GM12878 (cell line): Measurements from ENCODE around the gene LRP1. TPM values are rescaled to one million over a fixed set of nuclear protein-coding genes. Genes with fewer than 3 reads are reported as not detected.

Source experiments
- ATAC-seq: fragments of 200-7000 bp; cut with Tn5 transposase; 3 replicates; pipeline ENCODE4 v1.9.1; 2020; ENCODE audit warnings: mild to moderate bottlenecking, moderate library complexity
- BruUV-seq: library from RNA; stranded (reverse); fragments of 400-500 nt; replicated peaks from 2 replicates; lab custom pipeline; 2021; lab: Mats Ljungman, UMichigan
- CTCF ChIA-PET: fragments of 300-600 bp; sonication (Branson Sonifier 250); formaldehyde crosslinking; extraction: SDS; loops from one replicate; lab custom pipeline; 2021; ENCODE audit warnings: inconsistent platforms; lab: Yijun Ruan, JAX
- POLR2A ChIA-PET: fragments of 350-600 bp; formaldehyde crosslinking; extraction: SDS; loops from one replicate; lab custom pipeline; 2021; ENCODE audit warnings: inconsistent platforms; lab: Charles Lee
- RAD21 ChIA-PET: fragments of 300-600 bp; sonication (Branson Sonifier 250); formaldehyde crosslinking; loops from one replicate; lab custom pipeline; 2023; ENCODE audit warnings: antibody characterized with exemption; ENCODE audit not compliant: unreplicated experiment; lab: Charles Lee
- SMC1A ChIA-PET: fragments of 300-600 bp; sonication (Branson Sonifier 250); formaldehyde crosslinking; loops from one replicate; lab custom pipeline; 2023; ENCODE audit not compliant: unreplicated experiment, uncharacterized antibody; lab: Charles Lee
- DNase-seq: peaks from one replicate; pipeline ENCODE4 v3.0.0-alpha.2; 2011; ENCODE audit warnings: low read depth, low spot score
- FAIRE-seq: peaks from 3 replicates; lab custom pipeline; 2011; peaks lifted over from hg19 to GRCh38; lab: Jason Lieb, UNC
- H2AFZ ChIP-seq: 2 replicates; pipeline ENCODE4 v1.6.0; 2011; ENCODE audit warnings: low read depth, low read length, control low read depth; ENCODE audit not compliant: control insufficient read depth
- H3K27ac ChIP-seq: 2 replicates; pipeline ENCODE4 v1.5.1; 2011; ENCODE audit warnings: control low read depth; ENCODE audit not compliant: control insufficient read depth, insufficient read depth
- H3K27me3 ChIP-seq, 2 experiments: replicated peaks in 1 of 2; 2 replicates each; pipeline versions ENCODE4 v1.6.0 to v1.6.1; 2011; ENCODE audit warnings: low read length in 1 of 2; ENCODE audit not compliant: control insufficient read depth in 2 of 2, insufficient read depth in 2 of 2
- H3K36me3 ChIP-seq, 2 experiments: 2 replicates each; pipeline ENCODE4 v1.5.1; 2011; ENCODE audit warnings: low read length in 1 of 2; ENCODE audit not compliant: control insufficient read depth in 2 of 2, insufficient read depth in 2 of 2
- H3K4me1 ChIP-seq: 2 replicates; pipeline ENCODE4 v1.6.1; 2011; ENCODE audit warnings: mild to moderate bottlenecking, low read length, moderate library complexity, mixed read lengths; ENCODE audit not compliant: control insufficient read depth, insufficient read depth
- H3K4me2 ChIP-seq: 2 replicates; pipeline ENCODE4 v1.6.0; 2011; ENCODE audit warnings: control low read depth; ENCODE audit not compliant: control insufficient read depth, insufficient read depth
- H3K4me3 ChIP-seq: fragments of 200-600 bp; sonication (generic); 2 replicates; pipeline ENCODE4 v1.5.1; 2016
- H3K79me2 ChIP-seq: 2 replicates; pipeline ENCODE4 v1.6.0; 2011; ENCODE audit warnings: low read length; ENCODE audit not compliant: control insufficient read depth, insufficient read depth
- H3K9ac ChIP-seq: 2 replicates; pipeline ENCODE4 v1.8.0; 2011; ENCODE audit warnings: low read length, control low read depth, mixed read lengths; ENCODE audit not compliant: control insufficient read depth, insufficient read depth
- H3K9me3 ChIP-seq: replicated peaks from 3 replicates; pipeline ENCODE4 v1.5.1; 2011; ENCODE audit warnings: mild to moderate bottlenecking, low read length; ENCODE audit not compliant: control insufficient read depth, insufficient read depth
- H4K20me1 ChIP-seq: 2 replicates; pipeline ENCODE4 v1.6.0; 2011; ENCODE audit not compliant: control insufficient read depth, insufficient read depth
- FOXM1 ChIP-seq: IDR thresholded peaks from 2 replicates; pipeline ENCODE4 v1.6.1; 2012; ENCODE audit warnings: low read depth, mild to moderate bottlenecking, inconsistent platforms, low read length, moderate library complexity
- MYB ChIP-seq: fragments of 150-350 bp; IDR thresholded peaks from 2 replicates; pipeline ENCODE4 v1.6.1; 2014; ENCODE audit warnings: mild to moderate bottlenecking, low read depth, low read length, borderline replicate concordance
- NFXL1 ChIP-seq: fragments of 450-650 bp; IDR thresholded peaks from 2 replicates; pipeline ENCODE4 v1.6.1; 2017; ENCODE audit warnings: antibody characterized with exemption, mild to moderate bottlenecking, borderline replicate concordance
- SMARCA5 ChIP-seq: fragments of 450-650 bp; IDR thresholded peaks from 2 replicates; pipeline ENCODE4 v1.6.1; 2017; ENCODE audit warnings: mild to moderate bottlenecking
- SP1 ChIP-seq: IDR thresholded peaks from one replicate; pipeline ENCODE4 v1.6.1; 2011; ENCODE audit warnings: low read depth, low read length
- ZNF24 ChIP-seq: fragments of 450-650 bp; IDR thresholded peaks from 2 replicates; pipeline ENCODE4 v1.6.1; 2017; ENCODE audit warnings: antibody characterized with exemption, mild to moderate bottlenecking
- ZNF622 ChIP-seq: fragments of 450-650 bp; IDR thresholded peaks from 2 replicates; pipeline ENCODE4 v1.6.1; 2017; ENCODE audit warnings: mild to moderate bottlenecking, inconsistent platforms
- WGBS: methylation state at CpG from one replicate; pipeline ENCODE4 v1.1.6; 2016; ENCODE audit warnings: low lambda C conversion rate; ENCODE audit not compliant: insufficient replicate concordance, insufficient coverage; ENCODE audit errors: missing lambda C conversion rate; 5-methylcytosine and 5-hydroxymethylcytosine counted together
- in situ Hi-C: fragments of 300-500 bp; cut with MboI; formaldehyde crosslinking; loops from 9 replicates; pipeline ENCODE4 v1.14.3; 2018; ENCODE audit warnings: mixed read lengths
- intact Hi-C: fragments of 100-400 bp; cut with micrococcal nuclease; formaldehyde crosslinking; loops from one replicate; pipeline ENCODE4 v1.14.2; 2022; ENCODE audit not compliant: unreplicated experiment
- polyA plus RNA-seq, 11 experiments: library from polyadenylated mRNA; depleted of rRNA in 4 of 11; unstranded in 6 of 11; stranded (reverse) in 5 of 11; fragments of >200 nt; fragmentation: Nextera tagmentation in 4 of 11; fragmentation: Illumina TruSeq in 1 of 11; extraction: Ambion mirVana in 4 of 11; extraction: Trizol in 1 of 11; gene quantifications; 1 replicate in 1 of 11; 2 replicates in 10 of 11; pipeline versions ENCODE4 v1.2.1 to v1.2.3, GENCODE V29; 2011 to 2016; ENCODE audit warnings: inconsistent platforms in 2 of 11, missing spikeins in 2 of 11, low read depth in 1 of 11
- total RNA-seq, 4 experiments: library from RNA; depleted of rRNA in 3 of 4; stranded (reverse); fragments of >200 nt in 3 of 4; fragmentation: Illumina TruSeq in 1 of 4; extraction: Trizol in 1 of 4; gene quantifications; 2 replicates each; pipeline versions ENCODE4 v1.2.1 to v1.2.3, GENCODE V29; 2013 to 2021
- TF ChIP-seq, protein P1 (sequence below): IDR thresholded peaks from 2 replicates; pipeline ENCODE4 v1.6.1; 2012; ENCODE audit warnings: low read length, inconsistent platforms
- TF ChIP-seq, protein P2 (sequence below): IDR thresholded peaks from 2 replicates; pipeline ENCODE4 v1.6.1; 2011; ENCODE audit warnings: borderline replicate concordance, low read depth, mild to moderate bottlenecking, moderate library complexity, low read length; ENCODE audit not compliant: insufficient read depth, poor library complexity, severe bottlenecking
- TF ChIP-seq, protein P3 (sequence below): fragments of 450-650 bp; IDR thresholded peaks from 2 replicates; pipeline ENCODE4 v1.6.1; 2016; ENCODE audit warnings: mild to moderate bottlenecking, moderate library complexity, borderline replicate concordance
- TF ChIP-seq, protein P4 (sequence below): fragments of 450-650 bp; formaldehyde crosslinking; IDR thresholded peaks from 2 replicates; pipeline ENCODE4 v1.4.0; 2022; ENCODE audit warnings: mild to moderate bottlenecking, moderate library complexity

LRP1 gene
- total and polyA plus RNA-seq, 10 of the 15 experiments (the other 5 are each of a cell fraction or from before 2014, with no cell fraction given) = under 0.01 to 1.1 (median 0.20) TPM; not detected in 2

DNA sequence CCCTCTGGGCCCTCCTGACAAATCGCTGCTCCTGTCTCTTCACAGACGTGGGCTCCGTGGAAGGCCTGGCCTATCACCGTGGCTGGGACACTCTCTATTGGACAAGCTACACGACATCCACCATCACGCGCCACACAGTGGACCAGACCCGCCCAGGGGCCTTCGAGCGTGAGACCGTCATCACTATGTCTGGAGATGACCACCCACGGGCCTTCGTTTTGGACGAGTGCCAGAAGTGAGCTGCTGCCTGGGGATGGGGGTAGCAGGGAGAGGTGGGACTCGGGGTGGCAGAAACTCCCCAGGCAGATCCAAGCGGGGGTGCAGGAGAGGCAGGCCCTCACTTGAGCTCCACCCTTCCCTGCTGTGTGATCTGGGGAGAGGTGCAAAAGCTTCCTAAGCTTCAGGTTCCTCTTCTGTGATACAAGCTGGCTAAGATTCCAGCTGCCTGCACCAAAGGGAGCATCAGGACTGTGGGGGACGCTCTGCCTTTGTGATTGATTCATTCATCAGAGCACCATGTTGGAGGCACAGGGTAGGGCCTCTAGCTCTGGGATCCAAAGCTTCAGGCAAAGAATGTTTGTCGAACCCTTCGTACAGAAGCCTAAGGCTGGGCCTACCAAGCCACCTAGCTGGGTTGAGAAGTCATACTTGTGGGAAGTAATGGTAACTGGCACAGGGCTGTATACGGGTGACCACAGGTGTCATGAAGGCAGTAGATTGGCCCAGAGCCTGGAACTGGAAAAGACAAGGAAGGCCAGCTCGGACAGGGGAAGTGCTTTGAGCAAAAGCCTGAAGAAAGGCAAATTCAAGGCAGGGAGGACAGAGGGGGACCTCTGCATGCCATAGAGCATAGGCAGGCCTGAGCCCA, 59.2 kb downstream of the LRP1 start:
- ChIA-PET SMC1A (interaction anchor here (0.7 to 1.1 kb wide), 4 partner anchors 13 to 118 kb away, joined by 3 to 4 read pairs (median 3); no protein-coding TSS in a partner anchor), POLR2A (interaction anchor here (1.3 kb wide), 1 partner anchor 76 kb away, joined by 3 read pairs; the partner anchor contains the start of gene STAT6), RAD21 (interaction anchor here (0.8 to 1.0 kb wide), 3 partner anchors 26 to 122 kb away, joined by 3 to 4 read pairs (median 3); no protein-coding TSS in a partner anchor), CTCF (interaction anchor here (0.8 to 10.4 kb wide), 9 partner anchors 12 to 157 kb away, joined by 3 to 159 read pairs (median 5); partner anchors contain the start of genes LRP1, SHMT2, STAC3 and STAT6)
- no peak overlapping the region for H3K4me3 ChIP-seq
- TF ChIP-seq ZNF622 = no peak
- TF ChIP-seq MYB = no peak
- TF ChIP-seq, protein P1, sequence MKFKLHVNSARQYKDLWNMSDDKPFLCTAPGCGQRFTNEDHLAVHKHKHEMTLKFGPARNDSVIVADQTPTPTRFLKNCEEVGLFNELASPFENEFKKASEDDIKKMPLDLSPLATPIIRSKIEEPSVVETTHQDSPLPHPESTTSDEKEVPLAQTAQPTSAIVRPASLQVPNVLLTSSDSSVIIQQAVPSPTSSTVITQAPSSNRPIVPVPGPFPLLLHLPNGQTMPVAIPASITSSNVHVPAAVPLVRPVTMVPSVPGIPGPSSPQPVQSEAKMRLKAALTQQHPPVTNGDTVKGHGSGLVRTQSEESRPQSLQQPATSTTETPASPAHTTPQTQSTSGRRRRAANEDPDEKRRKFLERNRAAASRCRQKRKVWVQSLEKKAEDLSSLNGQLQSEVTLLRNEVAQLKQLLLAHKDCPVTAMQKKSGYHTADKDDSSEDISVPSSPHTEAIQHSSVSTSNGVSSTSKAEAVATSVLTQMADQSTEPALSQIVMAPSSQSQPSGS = no peak
- TF ChIP-seq FOXM1 = no peak
- TF ChIP-seq, protein P2, sequence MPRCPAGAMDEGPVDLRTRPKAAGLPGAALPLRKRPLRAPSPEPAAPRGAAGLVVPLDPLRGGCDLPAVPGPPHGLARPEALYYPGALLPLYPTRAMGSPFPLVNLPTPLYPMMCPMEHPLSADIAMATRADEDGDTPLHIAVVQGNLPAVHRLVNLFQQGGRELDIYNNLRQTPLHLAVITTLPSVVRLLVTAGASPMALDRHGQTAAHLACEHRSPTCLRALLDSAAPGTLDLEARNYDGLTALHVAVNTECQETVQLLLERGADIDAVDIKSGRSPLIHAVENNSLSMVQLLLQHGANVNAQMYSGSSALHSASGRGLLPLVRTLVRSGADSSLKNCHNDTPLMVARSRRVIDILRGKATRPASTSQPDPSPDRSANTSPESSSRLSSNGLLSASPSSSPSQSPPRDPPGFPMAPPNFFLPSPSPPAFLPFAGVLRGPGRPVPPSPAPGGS = no peak
- no peak for TF ChIP-seq ZNF24
- TF ChIP-seq, protein P3, sequence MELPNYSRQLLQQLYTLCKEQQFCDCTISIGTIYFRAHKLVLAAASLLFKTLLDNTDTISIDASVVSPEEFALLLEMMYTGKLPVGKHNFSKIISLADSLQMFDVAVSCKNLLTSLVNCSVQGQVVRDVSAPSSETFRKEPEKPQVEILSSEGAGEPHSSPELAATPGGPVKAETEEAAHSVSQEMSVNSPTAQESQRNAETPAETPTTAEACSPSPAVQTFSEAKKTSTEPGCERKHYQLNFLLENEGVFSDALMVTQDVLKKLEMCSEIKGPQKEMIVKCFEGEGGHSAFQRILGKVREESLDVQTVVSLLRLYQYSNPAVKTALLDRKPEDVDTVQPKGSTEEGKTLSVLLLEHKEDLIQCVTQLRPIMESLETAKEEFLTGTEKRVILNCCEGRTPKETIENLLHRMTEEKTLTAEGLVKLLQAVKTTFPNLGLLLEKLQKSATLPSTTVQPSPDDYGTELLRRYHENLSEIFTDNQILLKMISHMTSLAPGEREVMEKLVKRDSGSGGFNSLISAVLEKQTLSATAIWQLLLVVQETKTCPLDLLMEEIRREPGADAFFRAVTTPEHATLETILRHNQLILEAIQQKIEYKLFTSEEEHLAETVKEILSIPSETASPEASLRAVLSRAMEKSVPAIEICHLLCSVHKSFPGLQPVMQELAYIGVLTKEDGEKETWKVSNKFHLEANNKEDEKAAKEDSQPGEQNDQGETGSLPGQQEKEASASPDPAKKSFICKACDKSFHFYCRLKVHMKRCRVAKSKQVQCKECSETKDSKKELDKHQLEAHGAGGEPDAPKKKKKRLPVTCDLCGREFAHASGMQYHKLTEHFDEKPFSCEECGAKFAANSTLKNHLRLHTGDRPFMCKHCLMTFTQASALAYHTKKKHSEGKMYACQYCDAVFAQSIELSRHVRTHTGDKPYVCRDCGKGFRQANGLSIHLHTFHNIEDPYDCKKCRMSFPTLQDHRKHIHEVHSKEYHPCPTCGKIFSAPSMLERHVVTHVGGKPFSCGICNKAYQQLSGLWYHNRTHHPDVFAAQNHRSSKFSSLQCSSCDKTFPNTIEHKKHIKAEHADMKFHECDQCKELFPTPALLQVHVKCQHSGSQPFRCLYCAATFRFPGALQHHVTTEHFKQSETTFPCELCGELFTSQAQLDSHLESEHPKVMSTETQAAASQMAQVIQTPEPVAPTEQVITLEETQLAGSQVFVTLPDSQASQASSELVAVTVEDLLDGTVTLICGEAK = no peak
- TF ChIP-seq, protein P4, sequence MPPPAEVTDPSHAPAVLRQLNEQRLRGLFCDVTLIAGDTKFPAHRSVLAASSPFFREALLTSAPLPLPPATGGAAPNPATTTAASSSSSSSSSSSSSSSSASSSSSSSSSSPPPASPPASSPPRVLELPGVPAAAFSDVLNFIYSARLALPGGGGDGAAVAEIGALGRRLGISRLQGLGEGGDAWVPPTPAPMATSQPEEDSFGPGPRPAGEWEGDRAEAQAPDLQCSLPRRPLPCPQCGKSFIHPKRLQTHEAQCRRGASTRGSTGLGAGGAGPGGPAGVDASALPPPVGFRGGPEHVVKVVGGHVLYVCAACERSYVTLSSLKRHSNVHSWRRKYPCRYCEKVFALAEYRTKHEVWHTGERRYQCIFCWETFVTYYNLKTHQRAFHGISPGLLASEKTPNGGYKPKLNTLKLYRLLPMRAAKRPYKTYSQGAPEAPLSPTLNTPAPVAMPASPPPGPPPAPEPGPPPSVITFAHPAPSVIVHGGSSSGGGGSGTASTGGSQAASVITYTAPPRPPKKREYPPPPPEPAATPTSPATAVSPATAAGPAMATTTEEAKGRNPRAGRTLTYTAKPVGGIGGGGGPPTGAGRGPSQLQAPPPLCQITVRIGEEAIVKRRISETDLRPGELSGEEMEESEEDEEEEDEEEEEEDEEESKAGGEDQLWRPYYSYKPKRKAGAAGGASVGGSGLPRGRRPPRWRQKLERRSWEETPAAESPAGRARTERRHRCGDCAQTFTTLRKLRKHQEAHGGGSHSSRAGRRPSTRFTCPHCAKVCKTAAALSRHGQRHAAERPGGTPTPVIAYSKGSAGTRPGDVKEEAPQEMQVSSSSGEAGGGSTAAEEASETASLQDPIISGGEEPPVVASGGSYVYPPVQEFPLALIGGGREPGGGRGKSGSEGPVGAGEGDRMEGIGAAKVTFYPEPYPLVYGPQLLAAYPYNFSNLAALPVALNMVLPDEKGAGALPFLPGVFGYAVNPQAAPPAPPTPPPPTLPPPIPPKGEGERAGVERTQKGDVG = no peak
- no peak for TF ChIP-seq NFXL1
- no peak for TF ChIP-seq SP1
- TF ChIP-seq SMARCA5 = no peak
- H3K4me1 ChIP-seq = no peaks in the 10 kb centered on the region
- no peak overlapping the region for H2AFZ ChIP-seq
- H3K27ac ChIP-seq = no peak overlapping the region
- FAIRE-seq (no peak), ATAC-seq (no peak), DNase-seq (no peak)
- no peaks in the 10 kb centered on the region for H3K9me3 ChIP-seq
- H3K4me2 ChIP-seq = no peak overlapping the region
- in situ Hi-C loops = no loop called here
- no TSS peak for BruUV-seq
- no peaks in the 10 kb centered on the region for H4K20me1 ChIP-seq
- H3K9ac ChIP-seq = no peak overlapping the region
- no peaks in the 10 kb centered on the region for H3K27me3 ChIP-seq
- H3K36me3 ChIP-seq = no peaks in the 10 kb centered on the region
- WGBS = 44% methylated on average over 21 of the region's 21 CpGs
- intact Hi-C loops = no loop called here
- no peaks in the 10 kb centered on the region for H3K79me2 ChIP-seq
